Measurements from ENCODE around the gene INAVA.

INAVA gene

GRCh38 chr1:200877010-200877409 lies 17.7 kb upstream of the INAVA start:
- DNase-seq: no peak

- no peak for DNase-seq
Measured at GRCh38 chr1:200877839-200878551, 16.7 kb upstream of the INAVA start.

- DNase-seq: no peak
Measured at GRCh38 chr1:200880212-200880611, 14.5 kb upstream of the INAVA start.

GRCh38 chr1:200883118-200883517 lies 11.6 kb upstream of the INAVA start:
- DNase-seq: no peak

- DNase-seq: no peak
Measured at GRCh38 chr1:200885623-200886402, 8.9 kb upstream of the INAVA start.

GRCh38 chr1:200886594-200886993 lies 8.1 kb upstream of the INAVA start:
- DNase-seq: no peak

- DNase-seq: no peak
Measured at GRCh38 chr1:200887036-200887435, 7.7 kb upstream of the INAVA start.

- DNase-seq: no peak
Measured at GRCh38 chr1:200887772-200888348, 6.8 kb upstream of the INAVA start.

- peak; percentile 22 for DNase-seq
Measured at GRCh38 chr1:200888349-200888838, 6.3 kb upstream of the INAVA start.

GRCh38 chr1:200889571-200889970 lies 5.1 kb upstream of the INAVA start:
- DNase-seq: no peak

GRCh38 chr1:200890027-200890426 lies 4.7 kb upstream of the INAVA start:
- DNase-seq: no peak

GRCh38 chr1:200890818-200891773 lies 3.6 kb upstream of the INAVA start:
- no peak for DNase-seq

GRCh38 chr1:200891774-200892157 lies 2.9 kb upstream of the INAVA start:
- DNase-seq: no peak

GRCh38 chr1:200892546-200892945 lies 2.2 kb upstream of the INAVA start:
- DNase-seq: no peak

- DNase-seq: no peak
Measured at GRCh38 chr1:200892958-200893357, 1.7 kb upstream of the INAVA start.

- DNase-seq: no peak
Measured at GRCh38 chr1:200893411-200893901, 1.2 kb upstream of the INAVA start.

- DNase-seq: no peak
Measured at GRCh38 chr1:200895443-200895789, 716 bp downstream of the INAVA start.

GRCh38 chr1:200895801-200896530 lies 1.3 kb downstream of the INAVA start:
- no peak for DNase-seq

GRCh38 chr1:200896531-200897196 lies 2.0 kb downstream of the INAVA start:
- no peak for DNase-seq

GRCh38 chr1:200897259-200897658 lies 2.6 kb downstream of the INAVA start:
- no peak for DNase-seq

- no peak for DNase-seq
Measured at GRCh38 chr1:200899015-200899386, 4.3 kb downstream of the INAVA start.
